GM23248 (cell line): ENCODE data around the gene RTP4.

ENCODE experiments used
- EZH2 ChIP-seq: fragments of 200-600 bp; sonication (generic); IDR thresholded peaks from 2 replicates; pipeline ENCODE4 v1.6.1; 2018; ENCODE audit warnings: antibody characterized with exemption, mild to moderate bottlenecking; ENCODE audit not compliant: insufficient read depth, poor library complexity, severe bottlenecking
- EZH2phosphoT487 ChIP-seq: fragments of 200-600 bp; sonication (generic); IDR thresholded peaks from 2 replicates; pipeline ENCODE4 v1.6.1; 2018; ENCODE audit warnings: antibody characterized with exemption, moderate library complexity, mild to moderate bottlenecking, low read depth; ENCODE audit not compliant: insufficient read depth

GRCh38 chr3:187368251-187369088 is at the start of gene RTP4:
- no peak for TF ChIP-seq EZH2
- no peak for TF ChIP-seq EZH2phosphoT487
